Parathyroid adenoma (tissue), 2 donors: ENCODE measurements around the gene KRTAP5-3.
"Not testable (repeated sequence)": the region's sequence is repeated elsewhere in the genome, so short reads cannot be mapped to it uniquely, and the experiment has no call there.

ENCODE experiments used
- H2AFZ ChIP-seq: fragments of 300-600 bp; sonication (generic); one replicate; pipeline ENCODE4 v1.7.0; 2017; ENCODE audit warnings: antibody characterized with exemption, mild to moderate bottlenecking
- H3K27ac ChIP-seq: fragments of 300-600 bp; sonication (generic); one replicate; pipeline ENCODE4 v1.7.0; 2017
- H3K27me3 ChIP-seq: fragments of 300-600 bp; sonication (generic); one replicate; pipeline ENCODE4 v1.7.0; 2017; ENCODE audit warnings: low read length; ENCODE audit not compliant: control insufficient read depth, insufficient read depth
- H3K36me3 ChIP-seq: fragments of 300-600 bp; sonication (generic); one replicate; pipeline ENCODE4 v1.7.0; 2017; ENCODE audit warnings: low read length; ENCODE audit not compliant: control insufficient read depth, insufficient read depth
- H3K4me1 ChIP-seq: fragments of 300-600 bp; sonication (generic); one replicate; pipeline ENCODE4 v1.7.0; 2017; ENCODE audit warnings: control low read depth
- H3K4me2 ChIP-seq: fragments of 300-600 bp; sonication (generic); one replicate; pipeline ENCODE4 v1.7.0; 2017; ENCODE audit warnings: low read length
- H3K4me3 ChIP-seq: fragments of 300-600 bp; sonication (generic); one replicate; pipeline ENCODE4 v1.7.0; 2017; ENCODE audit warnings: low read depth, low read length
- H3K79me2 ChIP-seq: fragments of 300-600 bp; sonication (generic); one replicate; pipeline ENCODE4 v1.7.0; 2017; ENCODE audit warnings: control low read depth
- H3K9ac ChIP-seq: fragments of 300-600 bp; sonication (generic); one replicate; pipeline ENCODE4 v1.7.0; 2017; ENCODE audit warnings: mild to moderate bottlenecking
- H3K9me3 ChIP-seq: fragments of 300-600 bp; sonication (generic); one replicate; pipeline ENCODE4 v1.7.0; 2017; ENCODE audit warnings: low read length; ENCODE audit not compliant: control insufficient read depth
- TF ChIP-seq, protein P1 (sequence below): fragments of 300-600 bp; sonication (generic); IDR thresholded peaks from one replicate; pipeline ENCODE4 v1.7.0; 2017; ENCODE audit warnings: antibody characterized with exemption, mild to moderate bottlenecking
- donor health status: primary hyperparathyroidism.

The KRTAP5-3 gene

DNA sequence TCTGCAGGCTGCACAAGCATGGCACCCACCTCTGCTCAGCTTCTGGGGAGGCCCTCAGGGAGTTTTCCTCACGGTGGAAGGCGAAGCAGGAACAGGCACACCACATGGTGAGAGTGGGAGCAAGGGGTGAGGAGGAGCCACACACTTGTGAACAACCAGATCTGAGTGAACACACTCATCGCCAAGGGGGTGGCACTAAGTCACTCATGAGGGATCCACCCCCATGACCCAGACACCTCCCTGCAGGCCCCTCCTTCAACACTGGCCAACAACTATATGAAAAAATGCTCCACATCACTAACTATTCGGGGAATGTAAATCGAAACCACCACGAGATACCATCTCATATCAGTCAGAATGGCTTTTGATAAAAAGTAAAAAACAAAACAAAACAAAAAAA lies 9.4 kb downstream of the KRTAP5-3 start:
- Histone ChIP-seq H2AFZ (no peak overlapping the region), H3K4me1 (no peaks in the 10 kb centered on the region), H3K27me3 (no peaks in the 10 kb centered on the region), H3K36me3 (no peaks in the 10 kb centered on the region), H3K27ac (no peak overlapping the region), H3K4me2 (no peak overlapping the region), H3K4me3 (no peak overlapping the region), H3K9ac (no peak overlapping the region), H3K9me3 (no peaks in the 10 kb centered on the region), H3K79me2 (no peaks in the 10 kb centered on the region)
- TF ChIP-seq, protein P1, sequence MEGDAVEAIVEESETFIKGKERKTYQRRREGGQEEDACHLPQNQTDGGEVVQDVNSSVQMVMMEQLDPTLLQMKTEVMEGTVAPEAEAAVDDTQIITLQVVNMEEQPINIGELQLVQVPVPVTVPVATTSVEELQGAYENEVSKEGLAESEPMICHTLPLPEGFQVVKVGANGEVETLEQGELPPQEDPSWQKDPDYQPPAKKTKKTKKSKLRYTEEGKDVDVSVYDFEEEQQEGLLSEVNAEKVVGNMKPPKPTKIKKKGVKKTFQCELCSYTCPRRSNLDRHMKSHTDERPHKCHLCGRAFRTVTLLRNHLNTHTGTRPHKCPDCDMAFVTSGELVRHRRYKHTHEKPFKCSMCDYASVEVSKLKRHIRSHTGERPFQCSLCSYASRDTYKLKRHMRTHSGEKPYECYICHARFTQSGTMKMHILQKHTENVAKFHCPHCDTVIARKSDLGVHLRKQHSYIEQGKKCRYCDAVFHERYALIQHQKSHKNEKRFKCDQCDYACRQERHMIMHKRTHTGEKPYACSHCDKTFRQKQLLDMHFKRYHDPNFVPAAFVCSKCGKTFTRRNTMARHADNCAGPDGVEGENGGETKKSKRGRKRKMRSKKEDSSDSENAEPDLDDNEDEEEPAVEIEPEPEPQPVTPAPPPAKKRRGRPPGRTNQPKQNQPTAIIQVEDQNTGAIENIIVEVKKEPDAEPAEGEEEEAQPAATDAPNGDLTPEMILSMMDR, result no peak

DNA sequence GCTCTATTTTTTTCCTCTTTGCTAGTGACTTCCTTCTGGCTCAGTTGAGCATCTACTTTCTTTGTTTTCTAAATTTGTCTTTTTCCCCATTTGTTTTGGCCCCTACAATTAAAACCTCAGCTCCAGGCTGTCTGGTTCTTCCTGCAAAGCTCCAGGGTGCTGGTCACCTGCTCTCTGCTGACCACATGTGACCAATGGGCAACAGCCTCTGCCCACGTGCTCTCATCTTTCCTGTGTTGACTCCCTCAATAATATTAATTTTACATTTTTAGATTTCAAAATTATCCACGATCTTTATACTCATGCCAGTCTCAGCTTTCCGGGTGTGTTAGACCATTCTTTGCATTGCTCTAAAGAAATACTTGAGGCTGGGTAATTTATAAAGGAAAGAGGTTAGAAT lies 9.9 kb downstream of the KRTAP5-3 start:
- not testable (repeated sequence) for H3K4me1 ChIP-seq, H3K9ac ChIP-seq, H3K4me3 ChIP-seq, H3K36me3 ChIP-seq, H3K27ac ChIP-seq, H3K79me2 ChIP-seq, H3K9me3 ChIP-seq, H3K27me3 ChIP-seq, H3K4me2 ChIP-seq, H2AFZ ChIP-seq

DNA sequence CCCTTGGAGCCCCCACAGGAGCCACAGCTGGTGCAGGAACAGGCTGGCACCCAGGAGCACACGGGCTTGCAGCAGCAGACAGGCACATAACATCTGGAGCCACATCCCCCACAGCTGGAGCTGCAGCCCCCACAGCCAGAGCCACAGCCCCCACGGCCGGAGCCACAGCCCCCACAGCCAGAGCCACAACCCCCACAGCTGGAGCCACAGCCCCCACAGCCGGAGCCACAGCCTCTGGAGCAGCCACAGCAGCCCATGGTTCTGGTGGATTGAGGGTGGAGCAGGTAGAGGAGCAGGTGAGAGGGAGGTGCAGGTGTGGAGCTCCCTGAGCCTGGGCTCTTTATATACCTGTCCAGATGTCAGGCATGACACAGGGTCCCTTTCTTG lies 10.3 kb downstream of the KRTAP5-3 start, which contains the start of gene KRTAP5-2:
KRTAP5-2 (minus strand) TSS at position 301 of the 387 bp plus-strand sequence; CDS start at position 257, 44 bp downstream.
- Histone ChIP-seq H3K4me2 (no peak within 1 kb of the TSS), H3K79me2 (no peaks in the 10 kb centered on the region), H3K27me3 (no peaks in the 10 kb centered on the region), H3K4me1 (no peaks in the 10 kb centered on the region), H2AFZ (no peak within 1 kb of the TSS), H3K36me3 (no peaks in the 10 kb centered on the region), H3K9ac (no peak within 1 kb of the TSS), H3K9me3 (no peaks in the 10 kb centered on the region), H3K27ac (no peak within 1 kb of the TSS), H3K4me3 (no peak within 1 kb of the TSS)
- TF ChIP-seq, protein P1, result no peak

DNA sequence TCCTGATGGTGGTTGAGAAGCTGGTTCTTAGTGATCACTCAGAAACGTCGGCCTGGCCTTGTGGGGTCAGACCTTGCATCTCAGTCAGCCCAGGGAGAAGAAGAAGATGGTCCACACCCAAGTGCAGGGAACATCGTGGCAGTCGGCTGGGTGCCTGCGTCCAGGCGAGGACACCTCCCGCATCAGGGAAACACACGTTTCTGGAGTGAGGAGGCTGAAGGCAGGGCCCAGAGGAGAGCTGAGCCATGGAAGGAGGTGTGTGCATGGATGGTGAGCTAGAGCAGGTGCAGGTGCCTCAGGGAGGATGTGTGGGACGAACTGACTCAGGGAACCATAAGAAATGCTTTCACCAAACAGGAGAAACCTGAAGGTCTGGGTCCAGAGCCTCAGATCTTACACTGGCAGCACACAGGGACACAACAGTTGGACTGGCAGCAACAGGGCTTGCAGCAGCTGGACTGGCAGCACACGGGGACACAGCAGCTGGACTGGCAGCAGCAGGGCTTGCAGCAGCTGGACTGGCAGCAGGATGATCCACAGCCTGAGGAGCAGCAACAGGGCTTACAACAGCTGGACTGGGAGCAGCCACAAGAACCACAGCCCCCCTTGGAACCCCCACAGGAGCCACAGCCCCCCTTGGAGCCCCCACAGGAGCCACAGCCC lies 10.8 kb downstream of the KRTAP5-3 start:
- H3K9me3 ChIP-seq, result no peaks in the 10 kb centered on the region
- no peak overlapping the region for H2AFZ ChIP-seq
- H3K79me2 ChIP-seq, result no peaks in the 10 kb centered on the region
- H3K27ac ChIP-seq, result no peak overlapping the region
- TF ChIP-seq, protein P1, result no peak
- H3K36me3 ChIP-seq, result no peaks in the 10 kb centered on the region
- H3K4me3 ChIP-seq, result no peak overlapping the region
- no peak overlapping the region for H3K9ac ChIP-seq
- H3K4me1 ChIP-seq, result no peaks in the 10 kb centered on the region
- H3K27me3 ChIP-seq, result no peaks in the 10 kb centered on the region
- H3K4me2 ChIP-seq, result no peak overlapping the region

DNA sequence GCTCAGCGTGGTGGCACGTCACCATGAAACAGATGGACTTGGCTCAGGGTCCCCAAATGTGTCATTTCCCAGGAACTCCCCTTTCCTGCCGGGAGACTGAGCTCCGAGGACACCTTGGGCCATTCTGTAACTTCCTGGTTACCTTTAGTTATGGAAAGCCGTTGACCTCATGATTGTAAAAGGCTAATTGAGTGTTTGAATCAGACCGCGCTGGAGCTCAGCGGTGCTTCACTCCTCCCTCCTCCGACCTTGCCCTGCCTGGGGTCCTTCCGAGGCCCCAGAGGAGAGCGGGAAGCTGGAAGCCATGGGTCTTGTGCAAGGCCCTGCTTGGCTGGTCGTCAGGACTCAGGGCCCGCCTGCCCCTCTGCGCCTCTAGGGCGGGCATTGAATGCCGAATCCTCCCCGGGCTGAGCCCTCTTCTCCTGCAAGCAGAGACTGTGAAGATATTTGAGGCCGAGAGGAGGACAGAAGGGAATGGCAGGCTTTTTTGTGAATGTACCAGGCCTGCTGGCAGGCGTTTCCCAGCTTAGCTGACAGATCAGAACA lies 11.6 kb downstream of the KRTAP5-3 start:
- H3K4me3 ChIP-seq, H3K4me1 ChIP-seq, H3K36me3 ChIP-seq, H2AFZ ChIP-seq, H3K27ac ChIP-seq, H3K9me3 ChIP-seq, H3K9ac ChIP-seq, H3K4me2 ChIP-seq, H3K27me3 ChIP-seq, H3K79me2 ChIP-seq: not testable (repeated sequence)

DNA sequence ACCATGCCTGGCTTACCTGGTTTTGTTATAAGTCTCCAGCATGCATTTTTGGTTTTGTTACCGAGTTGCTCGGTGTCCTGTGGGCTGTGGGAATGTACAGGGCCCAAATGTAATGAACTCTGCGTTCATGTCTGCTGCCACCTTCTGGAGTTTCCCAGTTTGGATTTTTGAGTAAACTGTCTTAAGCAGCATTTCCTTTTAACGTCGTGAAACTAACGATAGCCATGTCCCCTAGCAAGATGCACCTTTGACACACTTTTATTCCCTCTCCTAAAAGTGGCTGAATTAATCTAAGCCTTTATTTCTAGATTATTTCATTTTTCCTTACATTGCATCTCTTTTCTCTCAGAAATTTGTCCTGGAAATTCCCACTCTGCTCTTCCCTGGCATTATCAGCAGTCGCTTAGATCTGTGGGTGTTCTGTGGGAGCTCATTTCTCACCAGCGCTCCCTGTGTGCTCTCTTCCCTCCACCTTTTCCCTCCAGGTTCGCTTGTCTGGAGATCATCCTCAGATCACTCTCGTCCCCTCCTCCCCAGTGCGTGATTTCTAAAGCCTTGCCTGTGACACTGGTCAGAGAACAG lies 12.2 kb downstream of the KRTAP5-3 start:
- H3K4me1 ChIP-seq, H3K4me2 ChIP-seq, H3K9ac ChIP-seq, H3K36me3 ChIP-seq, H3K9me3 ChIP-seq, H3K4me3 ChIP-seq, H3K27ac ChIP-seq, H2AFZ ChIP-seq, H3K27me3 ChIP-seq, H3K79me2 ChIP-seq: not testable (repeated sequence)
